Fibroblast of lung (primary cell): ENCODE results near the gene PRKAG2. TPM values are rescaled to one million over a fixed set of nuclear protein-coding genes. Genes with fewer than 3 reads are reported as not detected.

Source experiments
- DNase-seq, 2 donors: peaks; one replicate each; pipeline versions ENCODE4 v3.0.0 to v3.0.0-alpha.2; 2010; ENCODE audit warnings: low read depth in 2 of 2
- H2AFZ ChIP-seq: 2 replicates; pipeline ENCODE4 v1.5.1; 2012; ENCODE audit warnings: low read length, control low read depth, inconsistent platforms
- H3K27ac ChIP-seq: 2 replicates; pipeline ENCODE4 v1.5.1; 2011; ENCODE audit warnings: low read length, control low read depth; ENCODE audit not compliant: insufficient read depth
- H3K27me3 ChIP-seq: 2 replicates; pipeline ENCODE4 v1.5.1; 2011; ENCODE audit warnings: mild to moderate bottlenecking, low read length; ENCODE audit not compliant: control insufficient read depth, insufficient read depth
- H3K36me3 ChIP-seq: 2 replicates; pipeline ENCODE4 v1.5.1; 2011; ENCODE audit warnings: low read length; ENCODE audit not compliant: control insufficient read depth, insufficient read depth
- H3K4me1 ChIP-seq: 2 replicates; pipeline ENCODE4 v1.5.1; 2011; ENCODE audit warnings: low read length; ENCODE audit not compliant: control insufficient read depth, insufficient read depth; ENCODE audit errors: extremely low read depth
- H3K4me2 ChIP-seq: 2 replicates; pipeline ENCODE4 v1.5.1; 2011; ENCODE audit warnings: low read length, control low read depth; ENCODE audit not compliant: insufficient read depth; ENCODE audit errors: extremely low read depth
- H3K4me3 ChIP-seq, 4 experiments: fragments of 200-600 bp in 1 of 4; sonication (generic) in 1 of 4; replicated peaks in 1 of 4; 2 replicates each; pipeline ENCODE4 v1.5.1; 2011 to 2016; ENCODE audit warnings: low read length in 4 of 4, low read depth in 3 of 4, mild to moderate bottlenecking in 3 of 4, control low read depth in 2 of 4, inconsistent platforms in 1 of 4, mixed read lengths in 1 of 4; ENCODE audit not compliant: insufficient read depth in 1 of 4; ENCODE audit errors: control extremely low read depth in 1 of 4
- H3K79me2 ChIP-seq: 2 replicates; pipeline ENCODE4 v1.5.1; 2012; ENCODE audit warnings: mild to moderate bottlenecking, low read length, inconsistent platforms; ENCODE audit not compliant: control insufficient read depth, insufficient read depth
- H3K9ac ChIP-seq: 2 replicates; pipeline ENCODE4 v1.5.1; 2011; ENCODE audit warnings: mild to moderate bottlenecking, low read length, control low read depth; ENCODE audit not compliant: insufficient read depth
- H3K9me3 ChIP-seq: 2 replicates; pipeline ENCODE4 v1.5.1; 2012; ENCODE audit warnings: low read depth, low read length; ENCODE audit not compliant: control insufficient read depth, insufficient read depth
- H4K20me1 ChIP-seq: 2 replicates; pipeline ENCODE4 v1.5.1; 2011; ENCODE audit warnings: low read length; ENCODE audit not compliant: control insufficient read depth, insufficient read depth; ENCODE audit errors: extremely low read depth
- EZH2 ChIP-seq: IDR thresholded peaks from 2 replicates; pipeline ENCODE4 v1.5.1; 2012; ENCODE audit warnings: low read length, control low read depth, mild to moderate bottlenecking; ENCODE audit errors: missing control alignments
- polyA plus RNA-seq, 2 donors: library from polyadenylated mRNA; depleted of rRNA in 1 of 2; stranded (reverse) in 1 of 2; unstranded in 1 of 2; fragments of >200 nt; gene quantifications; 2 replicates each; pipeline ENCODE4 v1.2.1, GENCODE V29; 2011 to 2012; ENCODE audit warnings: missing spikeins in 1 of 2
- total RNA-seq: library from RNA; depleted of rRNA; stranded (reverse); fragments of >200 nt; gene quantifications from 2 replicates; pipeline ENCODE4 v1.2.1, GENCODE V29; 2014
- TF ChIP-seq, protein P1 (sequence below), 2 donors: IDR thresholded peaks in 1 of 2; conservative IDR thresholded peaks in 1 of 2; 1 replicate in 1 of 2; 2 replicates in 1 of 2; pipeline ENCODE4 v1.5.1; 2011 to 2012; ENCODE audit warnings: low read length in 2 of 2, control low read depth in 1 of 2, inconsistent platforms in 1 of 2, low read depth in 1 of 2, mild to moderate bottlenecking in 1 of 2

Gene PRKAG2
- total and polyA plus RNA-seq, 2 donors (not counting 1 experiment from before 2014, with no cell fraction given) = 11.9 to 56.7 TPM

DNA sequence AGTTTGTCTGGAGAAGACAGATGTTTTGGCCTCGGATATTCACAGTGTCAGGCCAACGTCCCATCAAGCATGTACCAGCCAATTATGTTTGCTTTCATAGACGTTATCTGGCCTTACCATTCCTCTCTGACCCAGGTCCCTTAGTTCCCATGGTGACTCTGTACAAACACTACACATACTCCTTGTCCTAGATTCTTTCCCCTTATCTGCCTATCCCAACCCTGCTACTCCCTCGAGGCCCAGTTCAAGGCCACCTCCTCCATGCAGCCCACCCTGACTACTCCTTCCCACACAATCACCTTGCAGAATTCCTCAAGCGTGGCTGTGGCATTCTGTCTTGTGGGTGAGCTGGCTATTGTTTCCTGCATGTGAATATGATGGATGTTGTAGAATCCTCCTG, 155.2 kb downstream of the PRKAG2 start:
- Histone ChIP-seq H3K27me3 (no peaks in the 10 kb centered on the region), H3K36me3 (no peaks in the 10 kb centered on the region), H3K9me3 (no peaks in the 10 kb centered on the region), H4K20me1 (no peaks in the 10 kb centered on the region), H3K9ac (no peak overlapping the region), H3K79me2 (no peaks in the 10 kb centered on the region), H3K4me3 (no peak overlapping the region), H3K4me2 (no peak overlapping the region), H3K4me1 (peaks cover 2% of the 10 kb centered on the region), H2AFZ (no peak overlapping the region), H3K27ac (no peak overlapping the region)
- TF ChIP-seq, protein P1, sequence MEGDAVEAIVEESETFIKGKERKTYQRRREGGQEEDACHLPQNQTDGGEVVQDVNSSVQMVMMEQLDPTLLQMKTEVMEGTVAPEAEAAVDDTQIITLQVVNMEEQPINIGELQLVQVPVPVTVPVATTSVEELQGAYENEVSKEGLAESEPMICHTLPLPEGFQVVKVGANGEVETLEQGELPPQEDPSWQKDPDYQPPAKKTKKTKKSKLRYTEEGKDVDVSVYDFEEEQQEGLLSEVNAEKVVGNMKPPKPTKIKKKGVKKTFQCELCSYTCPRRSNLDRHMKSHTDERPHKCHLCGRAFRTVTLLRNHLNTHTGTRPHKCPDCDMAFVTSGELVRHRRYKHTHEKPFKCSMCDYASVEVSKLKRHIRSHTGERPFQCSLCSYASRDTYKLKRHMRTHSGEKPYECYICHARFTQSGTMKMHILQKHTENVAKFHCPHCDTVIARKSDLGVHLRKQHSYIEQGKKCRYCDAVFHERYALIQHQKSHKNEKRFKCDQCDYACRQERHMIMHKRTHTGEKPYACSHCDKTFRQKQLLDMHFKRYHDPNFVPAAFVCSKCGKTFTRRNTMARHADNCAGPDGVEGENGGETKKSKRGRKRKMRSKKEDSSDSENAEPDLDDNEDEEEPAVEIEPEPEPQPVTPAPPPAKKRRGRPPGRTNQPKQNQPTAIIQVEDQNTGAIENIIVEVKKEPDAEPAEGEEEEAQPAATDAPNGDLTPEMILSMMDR (conservative IDR thresholded peaks at IDR 0.05 in 1 of 2, IDR thresholded peaks at IDR 0.05 in 1 of 2; ENCODE audit: low read depth in 1 of 2, low read length in 2 of 2) = no peak
- TF ChIP-seq EZH2 = no peak
- no peak for DNase-seq

DNA sequence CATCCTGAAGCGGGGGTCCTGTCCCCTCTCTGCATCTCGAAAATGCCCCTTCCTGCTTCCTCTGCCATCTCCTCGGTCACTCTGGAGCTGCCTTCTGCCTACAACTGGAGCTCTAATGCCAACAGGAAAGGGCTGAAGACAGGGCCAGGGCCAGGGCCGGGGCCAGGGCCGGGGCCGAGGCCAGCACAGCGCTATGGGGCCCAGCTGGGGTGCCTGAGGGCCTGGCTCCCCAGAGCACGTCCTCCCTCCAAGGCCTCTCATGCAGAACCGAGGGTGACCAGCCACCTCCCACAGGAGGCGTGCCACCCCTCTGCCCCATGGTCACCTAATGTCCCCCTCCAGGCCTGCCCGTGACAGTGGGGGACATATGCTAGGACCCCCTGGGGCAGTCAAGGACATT, 155.7 kb downstream of the PRKAG2 start:
- Histone ChIP-seq H3K79me2 (no peaks in the 10 kb centered on the region), H3K36me3 (no peaks in the 10 kb centered on the region), H3K27ac (no peak overlapping the region), H2AFZ (no peak overlapping the region), H3K4me3 (no peak overlapping the region), H3K4me2 (no peak overlapping the region), H3K9ac (no peak overlapping the region), H3K9me3 (no peaks in the 10 kb centered on the region), H3K27me3 (no peaks in the 10 kb centered on the region), H4K20me1 (no peaks in the 10 kb centered on the region), H3K4me1 (peaks cover 2% of the 10 kb centered on the region)
- TF ChIP-seq, protein P1 (conservative IDR thresholded peaks at IDR 0.05 in 1 of 2, IDR thresholded peaks at IDR 0.05 in 1 of 2; ENCODE audit: low read depth in 1 of 2, low read length in 2 of 2) = no peak
- no peak for TF ChIP-seq EZH2
- no peak for DNase-seq

DNA sequence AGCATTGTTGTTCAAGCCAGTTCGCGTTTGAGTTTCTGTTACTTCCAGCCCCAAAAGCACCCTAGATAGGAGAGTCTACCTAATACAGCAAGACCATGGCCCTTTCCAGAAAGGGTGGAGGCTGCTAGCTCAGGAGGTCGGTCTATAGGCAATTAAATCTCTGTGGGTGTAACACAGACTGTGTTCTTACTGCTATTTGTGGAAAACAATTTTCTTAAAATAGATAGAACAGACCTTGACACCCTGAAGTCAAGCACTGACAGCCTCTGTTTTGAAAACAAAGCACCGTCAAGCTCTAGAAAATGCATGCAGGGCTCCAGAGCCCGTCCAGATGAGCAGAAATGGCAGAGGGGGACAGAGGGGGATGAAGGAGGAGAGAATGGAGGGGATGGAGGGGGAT, 156.6 kb downstream of the PRKAG2 start:
- H2AFZ ChIP-seq = no peak overlapping the region
- H3K9ac ChIP-seq = no peak overlapping the region
- no peak for DNase-seq
- H3K4me2 ChIP-seq = no peak overlapping the region
- H3K27me3 ChIP-seq = no peaks in the 10 kb centered on the region
- no peaks in the 10 kb centered on the region for H3K36me3 ChIP-seq
- H4K20me1 ChIP-seq = no peaks in the 10 kb centered on the region
- H3K9me3 ChIP-seq = no peaks in the 10 kb centered on the region
- H3K27ac ChIP-seq = no peak overlapping the region
- no peak overlapping the region for H3K4me3 ChIP-seq
- H3K4me1 ChIP-seq = no peaks in the 10 kb centered on the region
- no peaks in the 10 kb centered on the region for H3K79me2 ChIP-seq
- no peak for TF ChIP-seq EZH2
- TF ChIP-seq, protein P1 (conservative IDR thresholded peaks at IDR 0.05 in 1 of 2, IDR thresholded peaks at IDR 0.05 in 1 of 2; ENCODE audit: low read depth in 1 of 2, low read length in 2 of 2) = no peak
